Measurements from ENCODE around the gene ADAMTS20.

DNA sequence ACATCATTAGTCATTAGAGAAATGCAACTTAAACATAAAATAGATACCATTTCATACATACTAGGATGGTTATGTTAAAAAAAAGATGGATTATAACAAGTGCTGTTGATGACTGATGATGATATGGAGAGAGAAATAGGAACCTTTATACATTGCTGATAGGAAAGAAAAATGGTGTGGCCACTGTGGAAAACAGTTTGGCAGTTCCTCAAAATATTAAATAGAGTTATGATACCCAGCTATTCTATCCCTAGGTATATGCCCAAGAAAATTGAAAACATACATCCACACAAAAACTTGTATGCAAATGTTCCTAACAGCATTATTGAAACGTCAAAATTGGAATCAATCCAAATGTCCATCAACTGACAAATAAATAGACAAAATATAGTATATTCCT is 170.1 kb downstream of the ADAMTS20 start:
- TF ChIP-seq EZH2phosphoT487 (IDR thresholded peaks at IDR 0.05; ENCODE audit: insufficient read depth, low read depth) (no peak), EZH2 (IDR thresholded peaks at IDR 0.05; ENCODE audit: insufficient read depth, poor library complexity, severe bottlenecking) (no peak)

Data from GM23248 (cell line).